Large intestine (tissue), 3 donors: Measurements from ENCODE around the gene ZFAND3. TPM values are rescaled to one million over a fixed set of nuclear protein-coding genes. Genes with fewer than 3 reads are reported as not detected.

Experiments
- DNase-seq, 2 donors: peaks; one replicate each; pipeline versions ENCODE4 v3.0.0 to v3.0.0-alpha.2; 2013
- H3K27ac ChIP-seq: one replicate; pipeline ENCODE4 v1.5.1; 2013; ENCODE audit warnings: low read length
- H3K27me3 ChIP-seq: 2 replicates; pipeline ENCODE4 v1.6.1; 2013; ENCODE audit warnings: low read length; ENCODE audit not compliant: control insufficient read depth, insufficient read depth
- H3K36me3 ChIP-seq: 2 replicates; pipeline ENCODE4 v1.6.1; 2013; ENCODE audit warnings: low read length; ENCODE audit not compliant: control insufficient read depth, insufficient read depth
- H3K4me1 ChIP-seq: one replicate; pipeline ENCODE4 v1.6.1; 2013; ENCODE audit warnings: low read length; ENCODE audit not compliant: control insufficient read depth, insufficient read depth
- H3K4me3 ChIP-seq: one replicate; pipeline ENCODE4 v1.5.1; 2013; ENCODE audit warnings: low read length
- H3K9me3 ChIP-seq: one replicate; pipeline ENCODE4 v1.6.1; 2013; ENCODE audit warnings: mild to moderate bottlenecking, low read depth, low read length, moderate library complexity; ENCODE audit not compliant: control insufficient read depth
- WGBS: methylation state at CpG from one replicate; pipeline ENCODE4 v1.1.5; 2013; ENCODE audit warnings: low lambda C conversion rate; ENCODE audit not compliant: insufficient coverage; 5-methylcytosine and 5-hydroxymethylcytosine counted together
- polyA plus RNA-seq: library from polyadenylated mRNA; unstranded; fragments of 120-200 nt; gene quantifications from one replicate; pipeline ENCODE4 v1.2.1, GENCODE V29; 2013

Gene ZFAND3
- polyA plus RNA-seq, 1 donor = 82.3 TPM

- peaks cover 9% of the 10 kb centered on the region for H3K4me1 ChIP-seq
- no peaks in the 10 kb centered on the region for H3K27me3 ChIP-seq
- peaks cover 10% of the 10 kb centered on the region for H3K36me3 ChIP-seq
- no peak for DNase-seq
- H3K4me3 ChIP-seq = no peak overlapping the region
- H3K27ac ChIP-seq = no peak overlapping the region
- WGBS = 42% methylated on average over 2 of the region's 7 CpGs
- H3K9me3 ChIP-seq = no peaks in the 10 kb centered on the region
Observed at GRCh38 chr6:38133932-38134703, 314.6 kb downstream of the ZFAND3 start.

GRCh38 chr6:38134704-38135088, 315.2 kb downstream of the ZFAND3 start:
- peaks cover 9% of the 10 kb centered on the region for H3K4me1 ChIP-seq
- H3K27ac ChIP-seq = peak overlapping the region; percentile 26
- H3K36me3 ChIP-seq = peaks cover 10% of the 10 kb centered on the region
- WGBS = 40% methylated on average over 1 of the region's 4 CpGs
- peak in 1 of 2 donors; percentile 48 for DNase-seq
- no peaks in the 10 kb centered on the region for H3K27me3 ChIP-seq
- H3K4me3 ChIP-seq = no peak overlapping the region
- no peaks in the 10 kb centered on the region for H3K9me3 ChIP-seq

- H3K4me1 ChIP-seq = peaks cover 9% of the 10 kb centered on the region
- peaks cover 10% of the 10 kb centered on the region for H3K36me3 ChIP-seq
- no CpG with 5 or more reads among the region's 4 CpGs for WGBS
- H3K4me3 ChIP-seq = no peak overlapping the region
- DNase-seq = no peak
- H3K27me3 ChIP-seq = no peaks in the 10 kb centered on the region
- no peak overlapping the region for H3K27ac ChIP-seq
- H3K9me3 ChIP-seq = no peaks in the 10 kb centered on the region
Observed at GRCh38 chr6:38136547-38136946, 317.0 kb downstream of the ZFAND3 start.

DNA sequence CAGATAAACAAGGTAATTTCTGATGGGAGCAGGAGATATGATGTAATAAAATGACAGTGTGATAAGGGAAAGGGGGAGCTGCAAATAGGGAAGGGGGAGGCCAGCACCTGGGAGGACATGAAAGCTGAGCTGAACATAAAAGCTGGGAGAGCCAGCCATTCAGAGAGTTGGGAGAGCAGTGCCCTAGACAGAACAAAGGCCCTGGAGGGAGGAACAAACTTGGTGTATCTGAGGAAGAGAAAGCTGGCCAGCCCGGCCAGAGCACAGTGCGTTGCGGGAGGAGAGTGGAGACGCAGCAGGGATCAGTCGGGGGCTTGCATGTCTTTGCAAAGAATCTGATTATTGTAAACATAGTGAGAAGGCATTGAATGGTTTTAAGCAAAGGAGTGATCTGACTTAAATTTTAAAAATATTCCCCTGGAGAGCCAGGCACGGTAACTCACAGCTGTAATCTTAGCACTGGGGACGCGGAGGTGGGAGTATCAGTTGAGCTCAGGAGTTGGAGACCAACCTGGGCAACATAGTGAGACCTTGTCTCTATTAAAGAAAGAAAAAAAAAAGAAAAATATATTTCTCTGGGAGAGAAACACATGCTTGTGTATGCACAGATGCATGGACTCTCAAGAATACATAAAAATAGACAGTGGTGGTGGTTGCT, 318.2 kb downstream of the ZFAND3 start:
- Histone ChIP-seq H3K27me3 (no peaks in the 10 kb centered on the region), H3K27ac (no peak overlapping the region), H3K9me3 (no peaks in the 10 kb centered on the region), H3K36me3 (peaks cover 11% of the 10 kb centered on the region), H3K4me1 (peaks cover 9% of the 10 kb centered on the region), H3K4me3 (no peak overlapping the region)
- WGBS = 60% methylated on average over 1 of the region's 8 CpGs
- no peak for DNase-seq

DNA sequence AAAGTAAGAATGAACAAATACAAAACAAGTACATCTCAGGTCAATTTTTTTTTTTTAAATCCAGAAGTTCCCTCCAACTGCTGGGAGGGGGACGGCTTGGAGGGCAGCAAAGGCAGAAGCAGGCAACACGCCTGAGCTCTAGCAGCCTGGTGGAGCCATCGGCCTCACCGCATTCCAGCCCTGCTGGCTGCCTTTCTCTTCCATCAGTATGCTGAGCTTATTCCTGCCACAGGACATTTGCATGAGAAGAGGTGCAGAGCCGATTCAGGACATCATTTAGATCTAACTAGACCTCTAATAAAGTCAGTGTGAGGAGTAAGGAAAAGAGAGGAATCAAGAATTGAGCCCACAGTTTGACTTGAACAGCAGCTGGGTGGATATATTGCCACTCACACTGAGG, 318.8 kb downstream of the ZFAND3 start:
- H3K27ac ChIP-seq = no peak overlapping the region
- H3K4me1 ChIP-seq = peaks cover 9% of the 10 kb centered on the region
- no CpG with 5 or more reads among the region's 5 CpGs for WGBS
- H3K9me3 ChIP-seq = no peaks in the 10 kb centered on the region
- H3K27me3 ChIP-seq = no peaks in the 10 kb centered on the region
- H3K4me3 ChIP-seq = no peak overlapping the region
- peaks cover 11% of the 10 kb centered on the region for H3K36me3 ChIP-seq
- DNase-seq = no peak

GRCh38 chr6:38141085-38141484, 321.6 kb downstream of the ZFAND3 start:
- no peak overlapping the region for H3K27ac ChIP-seq
- no CpG with 5 or more reads among the region's 4 CpGs for WGBS
- no peaks in the 10 kb centered on the region for H3K4me1 ChIP-seq
- H3K36me3 ChIP-seq = peaks cover 9% of the 10 kb centered on the region
- H3K9me3 ChIP-seq = no peaks in the 10 kb centered on the region
- H3K4me3 ChIP-seq = no peak overlapping the region
- H3K27me3 ChIP-seq = no peaks in the 10 kb centered on the region
- no peak for DNase-seq

DNA sequence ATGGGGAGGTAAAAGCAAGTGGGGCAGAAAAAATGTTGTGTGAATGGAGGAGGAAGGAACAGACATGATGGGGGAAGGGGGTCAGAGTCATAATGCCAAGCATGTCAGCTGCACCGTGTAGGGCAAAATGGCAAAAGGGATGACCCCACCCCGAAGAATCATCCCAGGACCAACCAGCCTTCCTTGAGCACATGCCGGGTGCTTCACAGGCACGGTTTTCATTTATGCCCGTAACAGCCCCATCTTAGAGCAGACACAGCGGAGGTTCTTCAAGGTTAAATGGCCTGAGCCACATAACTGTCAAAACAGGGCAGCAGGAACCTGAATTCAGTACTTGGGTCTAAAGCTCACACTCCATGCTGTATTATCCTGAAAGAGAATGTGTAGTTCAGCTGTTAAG, 322.2 kb downstream of the ZFAND3 start:
- DNase-seq = no peak
- Histone ChIP-seq H3K27ac (no peak overlapping the region), H3K4me3 (no peak overlapping the region), H3K9me3 (no peaks in the 10 kb centered on the region), H3K27me3 (no peaks in the 10 kb centered on the region), H3K4me1 (no peaks in the 10 kb centered on the region), H3K36me3 (peaks cover 5% of the 10 kb centered on the region)
- 100% methylated on average over 1 of the region's 6 CpGs for WGBS

GRCh38 chr6:38142178-38142902, 322.8 kb downstream of the ZFAND3 start:
- H3K36me3 ChIP-seq = peaks cover 5% of the 10 kb centered on the region
- no peak for DNase-seq
- no peak overlapping the region for H3K27ac ChIP-seq
- H3K9me3 ChIP-seq = no peaks in the 10 kb centered on the region
- no peaks in the 10 kb centered on the region for H3K4me1 ChIP-seq
- no CpG with 5 or more reads among the region's 7 CpGs for whole genome bisulfite sequencing
- H3K27me3 ChIP-seq = no peaks in the 10 kb centered on the region
- no peak overlapping the region for H3K4me3 ChIP-seq

GRCh38 chr6:38143191-38144150, 323.9 kb downstream of the ZFAND3 start:
- Histone ChIP-seq H3K36me3 (peaks cover 5% of the 10 kb centered on the region), H3K4me1 (no peaks in the 10 kb centered on the region), H3K4me3 (no peak overlapping the region), H3K27ac (no peak overlapping the region), H3K9me3 (no peaks in the 10 kb centered on the region), H3K27me3 (no peaks in the 10 kb centered on the region)
- no peak for DNase-seq
- WGBS = 60% methylated on average over 1 of the region's 8 CpGs
